Measurements from ENCODE around the gene ITLN2. TPM values are rescaled to one million over a fixed set of nuclear protein-coding genes. Genes with fewer than 3 reads are reported as not detected.

Gene ITLN2
- total RNA-seq, 4 donors from 2014 or later: not detected

DNA sequence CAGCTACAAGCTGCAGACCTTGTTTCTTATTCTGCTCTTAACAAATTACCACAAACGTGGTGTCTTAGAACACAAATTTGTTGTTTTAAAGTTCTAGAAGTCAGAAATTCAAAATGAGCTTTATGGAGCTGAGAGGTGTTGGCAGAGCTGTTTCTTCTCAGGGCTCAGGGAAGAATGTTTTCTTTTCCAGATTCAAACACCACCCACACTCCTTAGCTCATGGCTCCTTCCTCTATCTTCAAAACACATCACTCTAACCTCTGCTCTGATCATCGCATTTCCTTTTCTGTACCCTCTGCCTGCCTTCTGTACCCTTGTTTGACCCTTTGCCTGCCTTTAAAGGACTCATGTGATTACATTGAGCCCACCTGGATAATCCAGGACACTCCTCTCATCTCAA lies 42.7 kb downstream of the ITLN2 start:
- WGBS, 2 donors: 36 to 46% methylated on average over 2 of the region's 2 CpGs
- DNase-seq: no peak
- no peak for TF ChIP-seq CTCF (IDR thresholded peaks at IDR 0.05)
- TF ChIP-seq POLR2A (IDR thresholded peaks at IDR 0.05): no peak
- H3K27me3 ChIP-seq: peaks cover 0 to 14% (median 0%) of the 10 kb centered on the region in 4 donors
- H3K4me3 ChIP-seq: no peak overlapping the region
- no peaks in the 10 kb centered on the region for H3K4me1 ChIP-seq
- H3K9me3 ChIP-seq: no peaks in the 10 kb centered on the region
- intact Hi-C loops (cut with DNase I): no loop called here
- no peaks in the 10 kb centered on the region for H3K36me3 ChIP-seq
- no peak overlapping the region for H3K27ac ChIP-seq

- WGBS, 2 donors: 46 to 47% methylated on average over 7 of the region's 7 CpGs
- H3K4me3 ChIP-seq: no peak overlapping the region
- TF ChIP-seq POLR2A (IDR thresholded peaks at IDR 0.05) (no peak), CTCF (IDR thresholded peaks at IDR 0.05) (no peak)
- no peak overlapping the region for H3K27ac ChIP-seq
- no peaks in the 10 kb centered on the region for H3K4me1 ChIP-seq
- no peaks in the 10 kb centered on the region for H3K36me3 ChIP-seq
- peaks cover 0 to 13% (median 0%) of the 10 kb centered on the region in 4 donors for H3K27me3 ChIP-seq
- no peaks in the 10 kb centered on the region for H3K9me3 ChIP-seq
- DNase-seq: no peak
- intact Hi-C loops (cut with DNase I): no loop called here
Observed at GRCh38 chr1:160911441-160911840, 43.2 kb downstream of the ITLN2 start.

DNA sequence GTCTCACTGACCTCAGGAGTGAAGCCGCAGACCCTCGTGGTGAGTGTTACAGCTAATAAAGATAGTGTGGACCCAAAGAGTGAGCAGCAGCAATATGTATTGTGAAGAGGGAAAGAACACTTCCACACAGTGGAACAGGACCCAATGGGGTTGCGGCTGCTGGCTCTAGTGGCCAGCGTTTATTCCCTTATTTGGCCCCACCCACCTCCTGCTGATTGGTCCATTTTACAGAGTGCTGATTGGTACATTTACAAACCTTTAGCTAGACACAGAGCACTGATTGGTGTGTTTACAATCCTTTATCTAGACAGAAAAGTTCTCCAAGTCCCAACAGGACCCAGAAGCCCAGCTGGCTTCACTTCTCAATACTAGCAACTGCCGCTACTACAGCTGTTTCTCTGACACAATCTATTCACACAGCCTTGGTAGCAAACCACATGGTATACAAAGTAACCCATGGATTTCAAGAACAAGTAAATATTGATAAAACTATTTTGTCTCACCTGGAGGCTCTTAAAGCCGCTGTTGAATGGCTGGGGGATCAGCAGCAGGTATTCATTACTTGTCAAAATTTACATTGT lies 44.3 kb downstream of the ITLN2 start:
- Histone ChIP-seq H3K27me3 (peaks cover 0 to 11% (median 0%) of the 10 kb centered on the region in 4 donors), H3K27ac (no peak overlapping the region), H3K4me1 (no peaks in the 10 kb centered on the region), H3K36me3 (no peaks in the 10 kb centered on the region), H3K9me3 (no peaks in the 10 kb centered on the region), H3K4me3 (no peak overlapping the region)
- WGBS, 2 donors: 68 to 81% methylated on average over 4 of the region's 6 CpGs
- intact Hi-C loops (cut with DNase I): no loop called here
- TF ChIP-seq CTCF (IDR thresholded peaks at IDR 0.05) (no peak), POLR2A (IDR thresholded peaks at IDR 0.05) (no peak)
- no peak for DNase-seq

DNA sequence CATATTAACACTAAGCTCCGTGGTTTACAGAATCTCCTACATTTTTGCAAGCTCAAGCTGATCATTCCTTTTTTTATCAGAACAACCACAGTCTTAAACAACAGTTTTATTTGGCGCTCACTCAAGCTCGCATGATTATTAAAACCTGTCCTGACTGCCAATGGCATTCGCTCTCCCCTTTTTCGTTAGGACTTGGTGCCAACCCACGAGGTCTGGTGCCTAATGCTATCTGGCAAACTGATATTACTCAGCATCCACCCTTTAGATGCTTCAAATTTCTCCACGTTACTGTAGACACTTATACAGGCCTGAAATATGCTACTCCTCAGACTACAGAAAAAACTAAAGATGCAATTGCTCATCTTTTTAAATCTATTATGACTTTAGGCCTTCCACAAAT lies 46.6 kb downstream of the ITLN2 start:
- intact Hi-C loops (cut with DNase I): no loop called here
- no peak overlapping the region for H3K27ac ChIP-seq
- no peak overlapping the region for H3K4me3 ChIP-seq
- H3K9me3 ChIP-seq: no peaks in the 10 kb centered on the region
- DNase-seq: no peak
- TF ChIP-seq CTCF (IDR thresholded peaks at IDR 0.05): no peak
- no peak for TF ChIP-seq POLR2A (IDR thresholded peaks at IDR 0.05)
- 55 to 56% methylated on average over 7 of the region's 7 CpGs for WGBS, 2 donors
- H3K4me1 ChIP-seq: no peaks in the 10 kb centered on the region
- peaks cover 0 to 11% (median 0%) of the 10 kb centered on the region in 4 donors for H3K27me3 ChIP-seq
- H3K36me3 ChIP-seq: no peaks in the 10 kb centered on the region

DNA sequence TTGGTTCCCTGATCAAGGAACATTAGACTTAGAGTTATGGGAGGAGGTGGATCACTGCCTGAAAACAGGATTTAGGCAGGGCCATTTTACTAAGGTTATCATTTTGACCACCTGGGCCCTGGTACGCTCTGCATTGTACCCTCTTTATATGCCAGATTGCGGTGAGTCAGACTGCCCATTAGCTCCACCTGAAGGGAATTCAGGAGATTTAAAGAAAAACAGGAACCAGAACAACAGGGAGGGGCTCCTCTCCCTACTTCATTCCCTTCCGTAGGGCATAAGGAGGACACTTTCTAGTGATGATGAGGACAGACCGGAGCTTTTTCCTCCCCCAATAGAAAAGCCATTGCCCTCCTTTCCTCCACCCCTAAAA lies 49.0 kb downstream of the ITLN2 start:
- Histone ChIP-seq H3K27me3 (no peaks in the 10 kb centered on the region), H3K4me1 (no peaks in the 10 kb centered on the region), H3K9me3 (no peaks in the 10 kb centered on the region), H3K27ac (no peak overlapping the region), H3K36me3 (no peaks in the 10 kb centered on the region), H3K4me3 (no peak overlapping the region)
- WGBS, 2 donors: 66 to 76% methylated on average over 3 to 4 of the region's 4 CpGs
- intact Hi-C loops (cut with DNase I): no loop called here
- TF ChIP-seq CTCF (IDR thresholded peaks at IDR 0.05) (no peak), POLR2A (IDR thresholded peaks at IDR 0.05) (no peak)
- DNase-seq: no peak

Measured in esophagus squamous epithelium (tissue), 5 donors.